COLO829 (cell line): ENCODE measurements around the gene TFAP2D.

Experiments
- DNase-seq: peaks from one replicate; pipeline ENCODE4 v3.0.0; 2012; ENCODE audit warnings: low spot score

The TFAP2D gene

DNA sequence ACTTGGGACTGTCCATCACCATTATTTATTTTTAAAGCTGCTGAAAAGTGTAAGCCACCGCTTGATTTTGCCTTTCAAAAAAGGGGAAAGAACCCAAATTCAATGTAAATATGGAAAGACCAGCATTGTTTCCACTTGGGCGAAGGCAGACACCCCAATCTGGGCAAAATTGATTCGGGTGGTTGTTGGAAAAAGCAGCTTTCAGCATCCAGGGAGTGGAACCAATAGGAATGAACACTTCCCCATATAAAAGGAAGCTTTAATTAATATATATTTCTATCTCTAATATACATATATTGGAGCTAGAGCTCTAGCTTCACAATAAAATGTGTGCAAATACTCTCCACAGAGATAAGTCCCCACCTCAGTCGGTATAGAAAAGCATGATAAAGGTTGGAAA is at the start of gene TFAP2D:
Gene TFAP2D, plus strand, starts transcription at position 301 of the 400 bp plus-strand sequence. CDS start 530 bp downstream, outside the sequence.
- no peak for DNase-seq

DNA sequence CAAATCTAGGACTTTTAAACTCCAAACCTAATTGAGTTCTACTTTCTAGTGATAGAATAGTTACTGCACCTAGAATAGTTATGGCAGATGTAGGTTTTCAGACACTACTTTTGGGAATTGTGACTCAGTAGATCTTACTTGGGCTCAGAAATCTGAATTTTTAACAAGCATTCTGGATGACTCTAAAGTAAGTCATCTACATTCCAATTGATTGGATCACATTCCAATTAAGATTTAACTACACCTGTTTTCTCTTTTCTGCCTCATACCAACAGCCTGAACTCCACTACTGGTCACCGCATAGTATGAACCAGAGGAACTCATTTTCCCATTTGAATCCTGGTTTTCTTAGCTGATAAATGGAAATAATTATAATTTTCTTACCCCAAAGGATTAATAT is 49.5 kb upstream of the TFAP2D start:
- no peak for DNase-seq

DNA sequence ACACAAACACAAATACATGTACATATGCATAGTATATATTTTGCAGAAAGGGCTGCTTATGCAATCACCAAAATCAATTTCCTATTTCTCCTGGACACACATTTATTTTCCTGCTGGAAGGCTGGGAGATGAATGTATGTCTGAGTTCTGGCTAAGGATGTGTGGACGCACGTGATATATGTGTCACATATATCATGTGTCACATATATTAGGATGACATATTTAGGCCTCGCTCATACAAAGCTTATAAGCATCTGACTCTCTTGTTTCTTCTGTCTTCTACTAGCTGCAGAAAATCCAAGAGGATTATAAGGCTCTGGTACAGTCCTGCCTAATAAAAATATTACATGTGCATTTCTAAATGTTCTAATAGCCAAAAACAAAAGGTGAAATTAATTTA is 47.2 kb upstream of the TFAP2D start:
- DNase-seq: no peak

DNA sequence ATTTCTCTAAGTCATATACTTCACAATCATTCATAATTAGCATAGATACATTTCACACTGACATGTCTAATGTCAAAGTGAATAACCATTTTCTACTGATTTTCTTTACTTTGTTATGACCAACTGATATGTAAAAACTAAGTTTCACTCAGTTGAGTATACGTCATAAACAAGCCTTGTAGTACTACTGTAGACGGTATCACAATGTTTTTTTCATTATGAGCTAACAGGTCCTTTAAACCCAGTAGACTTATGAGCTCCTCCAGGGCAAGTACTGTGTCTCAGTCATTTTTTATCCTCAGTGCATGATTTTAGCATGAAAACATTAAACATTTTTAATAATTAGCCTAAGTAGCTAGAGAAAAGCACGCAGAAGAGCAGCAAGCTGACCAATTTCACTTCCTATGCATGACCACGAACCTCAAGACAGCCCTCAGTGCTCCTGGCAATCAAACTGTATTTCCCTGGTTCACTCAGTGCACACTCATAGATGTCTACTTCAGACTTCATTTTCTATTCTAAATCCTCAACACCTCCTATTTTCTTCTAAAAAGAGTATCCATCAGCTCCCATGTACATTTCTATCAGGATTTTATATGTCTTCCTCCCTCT is 32.0 kb upstream of the TFAP2D start:
- no peak for DNase-seq

DNA sequence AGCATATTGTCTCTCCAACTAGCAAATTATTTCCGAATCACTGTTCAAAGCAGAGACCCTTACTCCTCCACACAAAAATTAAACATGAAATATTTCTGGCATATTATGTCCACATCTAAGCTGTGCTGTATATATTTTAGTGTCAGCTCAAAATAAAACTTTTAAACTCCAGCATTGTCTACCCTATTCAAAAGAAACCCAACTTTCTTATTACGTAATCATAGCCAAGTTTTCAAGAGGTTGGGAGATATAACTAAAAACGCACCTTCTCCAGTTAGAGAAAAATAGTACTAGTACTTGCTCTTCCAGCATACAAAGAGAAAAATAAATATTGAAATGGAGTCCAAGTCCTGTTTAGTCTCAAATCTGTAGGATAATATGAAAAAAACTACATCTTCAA is 24.1 kb upstream of the TFAP2D start:
- no peak for DNase-seq

DNA sequence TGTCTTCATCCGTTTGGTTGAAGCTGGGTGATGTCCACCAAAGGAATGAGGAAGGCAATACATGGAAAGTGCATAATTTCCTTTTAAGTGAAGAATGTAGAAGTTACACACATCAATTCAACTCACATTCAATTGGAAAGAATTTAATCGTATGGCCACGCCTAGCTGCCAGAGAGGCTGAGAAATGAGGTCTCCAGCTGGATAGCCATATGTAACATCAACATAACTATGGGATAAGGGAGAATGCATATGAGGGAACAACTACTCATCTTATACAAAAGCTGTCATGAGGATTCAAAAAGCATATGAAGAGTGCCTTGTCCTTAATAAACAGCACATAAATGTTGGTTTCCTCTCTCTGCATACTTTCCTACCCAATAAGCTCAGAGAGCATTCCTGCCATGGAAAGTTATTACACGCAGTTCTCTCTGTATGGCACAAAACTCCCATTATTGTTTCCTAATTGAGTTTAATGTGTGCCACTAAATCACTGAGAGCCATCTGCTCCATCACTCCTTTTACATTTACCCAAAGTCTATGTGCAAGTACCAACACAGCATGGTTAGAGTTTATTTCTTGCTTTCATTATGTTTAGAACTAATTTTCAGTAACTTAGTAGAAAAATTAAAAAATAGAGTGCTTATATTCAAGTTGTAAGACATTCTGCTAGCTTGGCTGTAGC is 21.4 kb upstream of the TFAP2D start:
- DNase-seq: no peak

DNA sequence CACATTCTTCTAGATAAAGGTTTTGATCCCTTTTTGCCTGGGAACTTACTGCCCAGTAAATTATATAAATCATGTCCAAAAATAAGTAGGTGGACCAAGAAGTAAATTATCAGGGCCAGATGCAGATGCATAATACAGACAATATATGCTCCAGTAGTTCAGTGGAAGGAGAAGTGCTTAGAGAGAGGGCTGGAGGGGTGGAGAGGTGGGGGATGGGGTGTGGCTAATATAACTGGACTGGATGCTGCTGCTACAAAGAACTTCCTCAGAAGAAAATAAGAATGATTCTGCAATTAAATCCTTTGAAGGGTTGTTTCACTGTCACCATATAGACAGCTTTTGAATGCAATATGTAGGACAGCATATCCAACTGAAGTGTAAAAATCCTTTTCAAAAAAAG is 14.8 kb upstream of the TFAP2D start:
- no peak for DNase-seq

DNA sequence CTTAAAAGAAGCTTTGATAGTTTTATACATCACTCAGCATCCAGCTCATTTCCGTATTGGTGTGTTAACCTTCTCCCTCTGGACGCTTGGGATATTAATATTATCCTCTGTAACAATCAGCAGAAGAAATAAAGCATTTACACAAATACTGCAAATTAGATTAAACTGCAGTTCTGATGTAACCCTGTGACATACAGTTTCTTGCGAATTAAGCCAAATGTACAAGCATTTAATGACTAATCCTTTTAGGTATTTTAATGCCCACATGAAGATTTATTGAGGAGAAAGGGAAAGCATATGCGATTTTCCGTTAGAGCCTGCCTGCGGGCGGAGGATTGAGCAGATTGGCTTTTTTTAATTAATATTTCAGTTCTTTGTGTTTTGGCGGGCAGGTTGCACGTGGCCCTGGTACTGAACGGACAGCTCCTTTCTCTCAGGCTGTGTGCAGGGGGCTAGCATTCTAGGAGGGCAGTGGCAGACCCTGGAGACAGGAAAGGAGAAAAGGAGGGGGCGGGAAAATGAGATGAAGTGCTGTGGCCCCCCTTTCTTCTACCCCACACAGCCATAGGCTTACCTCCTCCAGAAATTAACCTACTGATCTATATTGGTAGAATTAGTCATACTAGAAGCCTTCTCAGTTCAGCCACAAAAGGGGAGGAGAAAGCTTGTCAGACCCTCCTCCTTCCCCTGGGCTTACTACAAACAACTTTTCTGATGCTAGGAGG is 14.1 kb upstream of the TFAP2D start:
- DNase-seq: no peak

DNA sequence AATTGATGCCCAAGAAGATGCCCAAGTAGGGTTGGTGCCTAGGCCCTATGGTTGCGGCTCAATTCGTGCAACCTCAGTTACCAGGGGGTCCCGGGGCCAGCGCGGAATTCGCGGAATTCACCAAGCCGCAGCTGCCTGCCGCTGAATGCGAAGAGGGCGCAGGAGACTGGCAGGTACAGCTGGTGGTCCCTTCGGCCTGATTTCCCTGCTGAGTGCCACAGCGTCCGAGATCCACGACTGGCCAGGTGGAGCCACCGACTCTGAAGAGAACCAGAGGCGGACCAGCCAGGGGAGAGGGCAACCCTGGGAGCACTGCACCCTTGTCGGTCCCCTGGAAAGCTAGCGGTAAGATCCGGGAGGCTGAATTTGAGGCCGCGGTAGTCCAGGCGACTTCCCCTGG is 6.8 kb upstream of the TFAP2D start:
- DNase-seq: no peak

DNA sequence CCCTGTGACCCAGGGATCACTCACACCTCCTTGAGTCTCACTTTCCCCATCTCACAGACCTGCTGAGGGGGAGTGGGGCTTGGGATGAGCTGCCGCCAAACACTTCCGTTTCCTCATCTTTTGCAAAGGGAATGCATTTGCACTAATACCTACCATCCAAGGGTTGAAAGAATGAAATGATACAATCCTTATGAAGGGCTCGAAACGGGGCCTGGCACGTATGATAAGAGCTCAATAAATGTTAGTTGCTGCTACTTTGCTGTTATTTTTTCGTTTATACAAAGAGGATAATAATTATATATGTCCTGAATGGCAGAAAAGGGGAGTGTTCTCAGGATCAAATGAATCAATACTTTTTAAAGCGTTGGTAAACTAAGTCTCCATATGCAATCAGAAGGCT is 6.1 kb upstream of the TFAP2D start:
- no peak for DNase-seq

DNA sequence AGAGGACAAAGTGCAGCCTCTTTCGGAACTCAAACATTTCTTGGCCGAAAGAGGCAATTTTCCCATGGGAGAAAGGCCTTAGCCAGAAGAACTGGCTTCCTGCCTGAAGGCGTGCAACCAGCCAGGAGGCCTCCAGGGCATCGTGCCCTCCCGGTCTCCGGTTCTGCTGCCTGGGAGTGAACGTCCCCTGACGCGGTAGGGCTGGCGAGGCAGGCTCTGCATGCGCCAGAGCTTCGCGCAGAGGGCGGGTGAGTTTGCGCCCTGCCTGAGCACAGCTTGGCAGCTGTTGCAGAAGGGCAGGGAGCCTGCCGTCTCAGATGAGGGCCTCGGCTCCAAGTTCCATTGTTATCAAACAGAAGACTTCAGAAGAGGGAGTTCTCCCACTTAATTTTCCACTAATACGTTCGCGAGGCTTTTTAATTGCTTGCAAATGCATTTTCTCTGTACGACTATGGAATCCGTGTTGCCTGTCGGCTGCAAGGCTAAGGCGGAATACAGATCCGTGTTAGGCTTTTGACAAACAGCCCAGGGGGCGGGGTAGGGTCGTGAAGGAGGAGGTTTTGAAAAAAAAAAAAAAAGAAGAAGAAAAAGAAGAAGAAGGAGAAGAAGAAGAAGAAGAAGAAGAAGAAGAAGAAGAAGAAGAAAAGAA is 5.5 kb upstream of the TFAP2D start:
- no peak for DNase-seq

DNA sequence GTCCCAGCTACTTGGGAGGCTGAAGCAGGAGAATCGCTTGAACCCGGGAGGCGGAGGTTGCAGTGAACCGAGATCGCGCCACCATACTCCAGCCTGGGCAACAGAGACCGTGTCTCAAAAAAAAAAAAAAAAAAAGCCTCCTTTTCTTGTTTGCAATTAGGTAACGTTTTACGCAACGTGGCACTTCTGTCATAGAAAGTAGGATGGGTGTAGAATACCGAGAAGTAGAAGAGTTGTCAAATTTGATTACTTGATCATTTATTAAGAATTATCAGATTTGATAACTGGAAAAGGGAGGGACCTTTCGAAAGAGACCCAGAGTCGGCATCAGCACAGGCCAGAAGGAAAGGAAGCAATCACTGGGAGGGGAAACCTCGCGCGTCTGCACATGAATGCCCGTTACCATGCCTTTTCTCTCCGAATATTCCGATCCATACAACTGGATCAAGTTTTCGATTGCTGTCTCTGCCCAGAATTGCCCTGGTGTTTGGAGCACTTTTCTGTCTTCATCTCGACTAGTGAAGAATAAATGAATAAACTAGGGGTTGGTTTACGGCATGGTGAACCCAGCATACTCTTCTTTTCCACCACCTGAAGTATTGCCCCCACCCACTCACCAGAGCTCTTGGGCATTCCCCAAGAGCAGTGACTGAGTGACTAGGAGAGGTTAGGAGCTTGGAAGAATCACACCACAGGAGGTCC is 4.5 kb upstream of the TFAP2D start:
- no peak for DNase-seq

DNA sequence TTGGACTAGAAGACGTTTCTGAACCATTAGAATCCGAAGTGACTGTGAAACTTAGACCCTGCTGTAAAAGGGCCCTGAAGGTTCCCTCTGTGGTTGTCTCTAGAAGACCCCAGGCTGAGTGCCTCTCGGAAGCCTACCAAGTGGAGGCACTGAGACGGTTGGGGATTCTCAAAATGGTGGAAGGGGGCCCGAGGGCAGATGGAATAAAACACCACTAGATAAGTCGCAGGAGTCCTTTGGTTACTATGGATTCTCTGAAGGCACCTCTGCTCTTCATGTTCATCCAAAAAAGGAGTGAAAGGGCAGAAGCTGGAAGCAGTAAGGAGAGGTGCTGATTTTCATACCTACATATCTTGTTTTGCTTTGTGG is 4.0 kb upstream of the TFAP2D start:
- DNase-seq: no peak

DNA sequence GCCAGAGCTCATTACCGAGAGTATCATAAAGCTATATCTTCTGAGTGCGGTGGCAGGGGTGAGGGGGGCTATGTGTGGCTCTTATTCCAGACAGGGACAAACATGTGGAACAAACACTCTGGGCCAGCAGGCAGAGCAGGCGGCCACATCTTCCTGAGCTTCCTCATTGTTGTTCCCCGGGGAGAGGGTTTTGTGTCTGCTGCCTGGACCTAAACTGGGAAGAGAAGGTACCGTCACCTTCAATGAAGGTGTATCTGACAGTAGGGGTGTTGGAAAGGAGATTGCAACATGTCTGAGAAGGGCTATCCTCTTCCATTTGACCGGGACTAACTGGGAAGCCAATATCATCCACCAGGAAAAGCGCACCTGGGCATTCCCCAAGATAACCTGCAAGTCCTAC is 1.6 kb upstream of the TFAP2D start:
- no peak for DNase-seq

DNA sequence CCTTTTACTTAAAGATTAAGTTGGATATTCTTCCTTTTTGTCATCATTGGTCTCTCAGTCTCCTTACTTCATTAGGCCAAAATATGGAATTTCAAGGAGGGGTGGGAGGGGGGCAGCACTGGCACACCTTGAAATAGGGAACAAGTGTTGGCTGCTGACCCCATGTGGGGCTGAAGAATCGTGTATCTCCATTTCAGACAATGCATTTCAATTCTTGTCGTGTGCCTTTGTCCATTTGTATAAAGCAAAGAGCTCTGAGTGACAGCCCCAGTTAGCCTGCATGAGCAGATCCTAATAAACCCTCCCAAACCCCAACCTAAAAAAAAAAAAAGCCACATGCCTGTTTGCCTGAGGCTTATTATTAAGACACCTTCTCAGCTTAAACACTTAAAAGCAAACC is 1.0 kb upstream of the TFAP2D start:
- no peak for DNase-seq

DNA sequence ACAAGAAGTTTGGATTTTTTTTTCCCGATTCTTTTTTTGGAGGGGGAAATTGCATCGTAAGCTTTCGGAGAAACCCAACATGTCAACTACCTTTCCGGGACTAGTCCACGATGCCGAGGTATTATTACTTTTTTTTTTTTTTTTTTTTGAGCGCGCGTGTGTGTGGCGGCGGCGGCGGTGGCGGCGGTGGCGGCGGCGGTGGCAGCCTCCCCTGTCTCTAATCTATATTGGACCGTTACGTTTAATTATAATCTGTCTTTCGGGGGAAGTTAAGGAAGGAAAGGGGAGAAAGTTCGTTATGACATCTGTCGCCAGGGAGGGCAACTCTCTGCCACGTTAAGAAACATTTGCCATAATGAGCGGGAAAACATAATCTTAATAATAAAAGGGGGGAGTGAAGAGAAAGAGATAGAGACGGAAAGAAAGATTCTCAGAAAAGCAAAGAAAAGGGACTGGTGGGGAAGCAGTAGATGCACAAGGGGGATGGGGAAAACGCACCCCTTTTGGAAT is 706 bp downstream of the TFAP2D start:
- no peak for DNase-seq

DNA sequence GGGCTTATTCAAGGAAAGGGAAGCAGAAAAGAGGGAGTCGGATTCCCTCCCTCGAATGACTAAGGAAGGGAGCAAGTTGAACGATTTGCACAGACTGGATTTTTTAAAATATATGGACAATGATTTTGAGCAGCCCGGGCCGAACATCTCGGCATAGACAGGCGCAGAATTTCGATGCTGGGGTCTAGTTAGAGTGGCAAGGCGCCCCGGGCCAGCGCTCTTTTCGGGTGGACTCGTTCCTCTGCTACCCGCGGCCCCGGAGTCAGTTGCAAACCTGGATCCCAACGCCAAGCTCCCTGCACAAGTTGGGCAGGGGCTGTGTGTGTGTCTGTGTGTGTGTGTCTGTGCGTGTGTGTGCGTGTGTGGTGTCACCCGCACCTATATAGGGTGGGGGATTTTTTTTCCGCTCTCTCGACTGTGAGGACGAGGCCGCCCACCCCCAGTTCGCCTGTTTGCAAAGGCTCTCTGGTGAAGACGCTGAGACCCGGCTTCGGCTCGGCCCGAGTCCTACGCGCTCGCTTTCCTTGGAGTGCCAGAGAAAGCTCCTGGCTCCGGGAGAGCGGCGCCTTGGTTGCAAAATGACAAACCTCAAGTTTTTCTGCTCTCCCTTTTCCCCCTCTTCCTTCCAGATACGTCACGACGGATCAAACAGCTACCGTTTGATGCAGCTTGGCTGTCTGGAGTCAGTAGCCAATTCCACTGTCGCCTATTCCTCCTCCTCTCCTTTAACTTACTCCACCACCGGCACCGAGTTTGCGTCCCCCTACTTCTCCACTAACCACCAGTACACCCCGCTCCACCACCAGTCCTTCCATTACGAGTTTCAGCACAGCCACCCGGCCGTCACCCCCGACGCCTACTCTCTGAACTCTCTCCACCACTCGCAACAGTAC is 1.4 kb downstream of the TFAP2D start:
- DNase-seq: no peak

DNA sequence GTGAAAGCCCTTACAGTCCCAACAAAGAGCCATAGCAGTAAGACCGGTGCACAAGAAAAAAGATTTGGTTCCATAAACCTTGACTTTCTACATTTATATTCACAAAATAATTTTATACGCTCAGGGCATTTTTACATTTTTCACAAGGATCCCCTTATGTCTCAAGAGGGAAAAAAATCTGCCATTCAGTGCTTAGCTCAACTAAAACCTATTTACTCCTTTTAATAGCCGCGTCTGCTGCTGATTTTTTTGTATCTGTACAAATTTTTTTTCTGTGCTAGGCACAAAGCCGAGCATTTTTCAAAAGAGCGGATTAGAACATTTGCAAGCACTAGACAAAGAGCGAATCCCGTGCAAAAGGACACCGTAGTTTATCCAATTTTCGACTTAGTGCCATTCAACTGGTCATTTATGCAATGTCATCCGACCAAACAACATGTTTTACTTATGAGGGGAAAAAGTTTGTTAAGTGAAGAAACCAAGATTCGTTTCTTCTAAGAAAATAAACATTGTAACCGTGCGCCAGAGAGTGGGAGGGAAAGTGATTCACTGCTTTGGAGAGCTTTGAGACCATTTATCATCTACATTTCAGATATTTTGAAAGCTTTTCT is 3.7 kb downstream of the TFAP2D start:
- no peak for DNase-seq

DNA sequence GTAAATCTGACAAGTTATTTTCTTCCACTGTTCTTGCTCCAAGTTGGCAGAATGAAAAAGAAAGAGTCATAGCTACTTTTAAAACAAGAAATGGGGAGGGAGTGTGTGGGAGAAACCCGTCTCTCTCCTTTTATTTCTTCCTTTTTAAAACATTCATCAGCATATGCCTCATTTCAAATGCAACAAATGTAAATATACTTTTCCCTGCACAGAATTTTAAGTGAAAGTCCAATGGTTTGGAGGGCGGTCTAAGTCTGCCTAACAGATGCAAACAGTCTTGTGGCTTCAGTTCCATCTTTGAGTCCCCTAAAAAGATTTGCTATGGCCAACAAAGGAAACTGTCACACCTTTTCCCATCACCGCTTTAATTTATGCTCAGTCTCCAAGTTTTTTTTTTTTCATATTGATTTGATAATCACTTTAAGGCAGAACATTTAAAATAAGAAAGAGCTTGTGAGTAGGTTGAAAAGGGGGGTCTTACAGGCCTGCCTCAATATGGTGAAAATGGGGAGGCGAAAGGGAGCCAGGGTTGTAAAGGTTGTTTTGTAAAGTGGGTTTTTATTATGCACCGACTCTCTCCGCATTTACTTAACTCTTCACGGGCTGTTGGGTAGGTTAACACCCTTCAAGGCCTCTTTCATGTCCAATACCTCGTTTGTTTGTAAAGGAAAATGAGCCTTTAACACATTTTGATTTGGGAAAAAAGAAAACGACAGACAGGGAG is 4.6 kb downstream of the TFAP2D start:
- no peak for DNase-seq

DNA sequence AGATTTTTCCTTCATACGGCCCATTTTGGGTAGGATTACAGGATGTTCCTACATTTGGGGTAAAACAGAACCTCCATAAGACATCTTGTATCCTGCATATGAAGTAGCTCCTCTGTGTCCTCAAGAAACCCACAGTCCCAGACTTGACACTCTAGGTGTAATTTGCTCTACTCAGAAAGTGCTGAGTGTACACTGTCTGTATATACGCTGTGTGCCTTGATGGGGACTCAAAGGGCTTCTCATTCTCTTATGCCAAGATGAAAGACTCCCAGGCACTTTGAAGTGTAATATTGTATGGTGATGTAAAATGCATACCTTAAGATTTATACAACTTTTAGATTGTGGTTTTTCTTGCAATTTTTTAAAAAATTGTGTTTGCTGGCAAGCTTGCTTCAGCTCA is 5.2 kb downstream of the TFAP2D start:
- DNase-seq: no peak
